Measurements from ENCODE around the gene ASB18. TPM values are rescaled to one million over a fixed set of nuclear protein-coding genes. Genes with fewer than 3 reads are reported as not detected.

Gene ASB18
- total RNA-seq, 2 donors from 2014 or later, result not detected

DNA sequence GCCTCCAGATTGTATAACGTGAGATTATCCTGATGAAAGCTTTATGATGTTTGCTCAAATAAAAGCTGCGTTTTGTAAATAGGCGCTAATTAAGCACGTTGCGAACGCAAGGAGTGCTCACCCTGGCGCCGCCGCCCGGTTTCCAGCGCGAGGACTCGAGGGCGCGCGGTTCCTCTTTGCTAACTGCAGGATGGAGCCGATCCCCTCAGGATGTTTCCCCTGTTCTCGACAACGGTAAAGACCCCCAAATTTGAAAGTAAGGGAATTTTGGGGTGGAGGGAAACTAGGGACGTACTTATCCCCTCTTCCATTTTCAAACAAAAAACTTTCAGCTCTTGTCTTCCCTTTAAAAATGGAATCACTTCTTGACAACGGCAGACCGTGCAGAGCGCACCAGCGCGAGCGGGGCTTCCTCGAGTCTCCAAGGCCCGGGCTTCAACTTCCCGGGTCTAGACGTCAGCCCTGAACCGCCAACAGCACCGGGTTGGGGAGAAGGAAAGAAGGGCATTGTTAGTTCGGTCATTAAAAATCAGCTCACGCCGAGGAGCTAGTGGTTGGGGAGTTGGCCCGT lies 95.0 kb downstream of the ASB18 start:
- H3K4me3 ChIP-seq (ENCODE audit: low read length), result peak overlapping the region; percentile 40
- peaks cover 89% of the 10 kb centered on the region for H3K27me3 Mint-ChIP-seq (ENCODE audit: insufficient read depth)
- 3% methylated on average over 11 to 36 of the region's 36 CpGs for WGBS, 2 experiments (ENCODE audit: insufficient coverage in 1 of 2, insufficient read length in 1 of 2)
- H3K9ac ChIP-seq (ENCODE audit: extremely low read depth, low read length, poor library complexity, severe bottlenecking), result no peak overlapping the region
- peaks cover 27% of the 10 kb centered on the region for H3K4me1 Mint-ChIP-seq
- H3K27ac ChIP-seq (ENCODE audit: low read depth, low read length), result peak overlapping the region; percentile 68
- H3K9me3 ChIP-seq (ENCODE audit: control insufficient read depth, low read length), result no peaks in the 10 kb centered on the region
- no peak overlapping the region for H3K27ac Mint-ChIP-seq
- TF ChIP-seq, protein P1, sequence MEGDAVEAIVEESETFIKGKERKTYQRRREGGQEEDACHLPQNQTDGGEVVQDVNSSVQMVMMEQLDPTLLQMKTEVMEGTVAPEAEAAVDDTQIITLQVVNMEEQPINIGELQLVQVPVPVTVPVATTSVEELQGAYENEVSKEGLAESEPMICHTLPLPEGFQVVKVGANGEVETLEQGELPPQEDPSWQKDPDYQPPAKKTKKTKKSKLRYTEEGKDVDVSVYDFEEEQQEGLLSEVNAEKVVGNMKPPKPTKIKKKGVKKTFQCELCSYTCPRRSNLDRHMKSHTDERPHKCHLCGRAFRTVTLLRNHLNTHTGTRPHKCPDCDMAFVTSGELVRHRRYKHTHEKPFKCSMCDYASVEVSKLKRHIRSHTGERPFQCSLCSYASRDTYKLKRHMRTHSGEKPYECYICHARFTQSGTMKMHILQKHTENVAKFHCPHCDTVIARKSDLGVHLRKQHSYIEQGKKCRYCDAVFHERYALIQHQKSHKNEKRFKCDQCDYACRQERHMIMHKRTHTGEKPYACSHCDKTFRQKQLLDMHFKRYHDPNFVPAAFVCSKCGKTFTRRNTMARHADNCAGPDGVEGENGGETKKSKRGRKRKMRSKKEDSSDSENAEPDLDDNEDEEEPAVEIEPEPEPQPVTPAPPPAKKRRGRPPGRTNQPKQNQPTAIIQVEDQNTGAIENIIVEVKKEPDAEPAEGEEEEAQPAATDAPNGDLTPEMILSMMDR (conservative IDR thresholded peaks at IDR 0.05), result no peak
- H3K4me1 ChIP-seq (ENCODE audit: control insufficient read depth, insufficient read depth, low read length), result peaks cover 10% of the 10 kb centered on the region
- no peaks in the 10 kb centered on the region for H3K9me3 Mint-ChIP-seq
- no peaks in the 10 kb centered on the region for H3K36me3 ChIP-seq (ENCODE audit: control insufficient read depth, insufficient read depth, low read length)
- H3K36me3 Mint-ChIP-seq (ENCODE audit: low read depth), result no peaks in the 10 kb centered on the region
- peak; percentile 76 for DNase-seq
- H3K27me3 ChIP-seq (ENCODE audit: control insufficient read depth, insufficient read depth, low read length, poor library complexity, severe bottlenecking), result peaks cover 100% of the 10 kb centered on the region
- H3K4me3 Mint-ChIP-seq, result no peak overlapping the region

DNA sequence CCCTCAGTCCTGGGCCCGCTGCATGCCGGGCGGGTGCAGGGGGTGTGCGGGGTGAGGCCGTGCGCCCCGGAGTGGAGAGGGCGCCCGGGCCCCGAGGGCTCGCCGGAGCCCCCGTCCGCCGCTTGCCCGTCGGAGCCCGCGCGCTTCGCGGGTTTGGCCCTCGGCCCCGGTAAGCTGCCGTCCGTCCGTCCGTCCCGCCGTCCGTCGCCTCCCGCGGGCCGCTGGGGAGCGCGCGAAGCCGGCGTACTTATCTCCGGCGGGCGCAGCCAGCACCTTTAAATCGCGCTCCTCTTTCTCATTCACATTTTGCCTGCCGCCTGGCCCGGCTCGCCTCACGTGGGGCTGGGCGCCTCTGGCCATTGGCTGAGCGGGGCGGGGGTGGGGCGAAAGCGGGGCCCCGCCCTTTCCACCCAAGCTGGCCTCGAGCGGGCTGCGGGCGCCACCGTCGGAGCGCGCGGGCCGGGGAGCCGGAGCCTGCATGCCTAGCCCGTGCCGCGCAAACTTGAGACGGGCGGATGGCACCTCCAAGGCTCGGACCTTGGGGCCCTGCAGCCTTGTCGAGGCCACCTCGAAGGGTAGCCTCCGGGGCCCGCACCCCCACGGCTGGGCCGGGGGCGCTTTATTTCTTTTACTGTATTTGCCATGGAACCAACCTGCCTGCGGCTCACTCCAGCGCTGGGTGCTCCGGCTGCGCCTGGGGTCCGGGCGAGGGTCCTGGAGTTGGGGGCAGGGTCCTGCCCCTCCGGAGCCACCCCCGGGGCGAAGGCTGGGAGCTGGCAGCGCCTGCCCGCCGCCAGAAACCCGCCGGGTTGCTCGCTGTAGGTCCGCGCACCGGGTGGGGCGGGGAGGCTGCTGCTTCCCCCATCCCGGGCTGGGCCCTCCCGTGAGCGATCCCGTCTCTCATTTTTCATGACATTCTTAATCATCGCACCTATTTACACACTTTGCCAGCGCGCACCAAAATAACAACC lies 95.8 kb downstream of the ASB18 start, which contains the start of gene GBX2:
Gene GBX2 (minus strand): TSS at position 277 of the 971 bp plus-strand sequence. CDS start 415 bp downstream, outside the sequence.
- no peak within 1 kb of the TSS for H3K9ac ChIP-seq (ENCODE audit: extremely low read depth, low read length, poor library complexity, severe bottlenecking)
- H3K4me3 Mint-ChIP-seq, result peak within 1 kb of the TSS; percentile 37
- H3K4me3 ChIP-seq (ENCODE audit: low read length), result peak within 1 kb of the TSS; percentile 60
- peak within 1 kb of the TSS; percentile 38 for H3K27ac ChIP-seq (ENCODE audit: low read depth, low read length)
- H3K27me3 Mint-ChIP-seq (ENCODE audit: insufficient read depth), result peaks cover 87% of the 10 kb centered on the region
- no peak within 1 kb of the TSS for H3K27ac Mint-ChIP-seq
- H3K36me3 ChIP-seq (ENCODE audit: control insufficient read depth, insufficient read depth, low read length), result no peaks in the 10 kb centered on the region
- no peaks in the 10 kb centered on the region for H3K9me3 Mint-ChIP-seq
- H3K9me3 ChIP-seq (ENCODE audit: control insufficient read depth, low read length), result no peaks in the 10 kb centered on the region
- DNase-seq, result peak; percentile 97
- peaks cover 19% of the 10 kb centered on the region for H3K4me1 Mint-ChIP-seq
- H3K36me3 Mint-ChIP-seq (ENCODE audit: low read depth), result no peaks in the 10 kb centered on the region
- H3K4me1 ChIP-seq (ENCODE audit: control insufficient read depth, insufficient read depth, low read length), result peaks cover 4% of the 10 kb centered on the region
- TF ChIP-seq, protein P1 (conservative IDR thresholded peaks at IDR 0.05), result no peak
- H3K27me3 ChIP-seq (ENCODE audit: control insufficient read depth, insufficient read depth, low read length, poor library complexity, severe bottlenecking), result peaks cover 100% of the 10 kb centered on the region
- WGBS, 2 experiments (ENCODE audit: insufficient coverage in 1 of 2, insufficient read length in 1 of 2), result 0 to 1% methylated on average over 9 to 105 of the region's 105 CpGs

DNA sequence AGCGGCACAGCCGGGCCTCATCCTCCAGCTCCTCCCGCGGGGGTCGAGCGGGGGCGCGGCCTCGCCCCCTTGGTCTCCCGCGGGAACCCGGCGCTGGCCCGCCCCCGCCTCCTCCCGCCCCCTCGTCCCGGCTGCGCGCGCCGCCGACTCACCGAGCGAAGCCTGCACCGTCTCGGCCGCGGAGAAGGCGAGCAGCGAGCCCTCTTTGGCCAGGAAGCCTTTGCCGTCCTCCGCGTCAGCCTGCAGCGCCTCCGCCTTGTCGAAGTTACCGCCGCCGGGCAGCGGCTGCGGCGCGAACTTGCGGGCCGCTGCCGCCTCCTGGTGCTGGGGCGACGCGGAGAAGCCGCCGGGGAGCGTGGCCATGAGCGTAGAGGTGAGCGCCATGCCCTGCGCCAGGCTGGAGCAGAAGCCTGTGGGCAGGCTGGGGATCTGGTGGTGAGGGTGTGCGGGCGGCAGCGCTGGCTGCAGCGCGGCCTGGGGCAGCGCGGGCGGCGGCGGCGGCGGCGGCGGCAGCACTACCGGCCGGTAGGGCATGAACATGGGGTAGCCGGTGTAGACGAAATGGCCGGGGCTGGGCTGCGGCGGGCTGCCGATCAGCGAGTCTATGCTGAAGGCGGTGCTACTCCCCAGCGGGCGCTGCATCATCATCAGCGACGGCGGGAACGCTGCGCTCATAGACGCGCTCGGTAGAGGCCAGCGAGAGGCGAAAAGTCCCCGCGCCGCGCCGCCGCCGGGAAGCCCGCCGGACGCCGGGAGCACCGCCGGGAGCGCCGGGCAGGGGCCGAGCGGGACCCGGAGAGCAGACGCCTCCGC lies 96.7 kb downstream of the ASB18 start:
- Histone ChIP-seq H3K4me1 (ENCODE audit: control insufficient read depth, insufficient read depth, low read length) (peaks cover 4% of the 10 kb centered on the region), H3K27me3 (ENCODE audit: control insufficient read depth, insufficient read depth, low read length, poor library complexity, severe bottlenecking) (peaks cover 100% of the 10 kb centered on the region), H3K36me3 (ENCODE audit: control insufficient read depth, insufficient read depth, low read length) (no peaks in the 10 kb centered on the region), H3K9ac (ENCODE audit: extremely low read depth, low read length, poor library complexity, severe bottlenecking) (no peak overlapping the region), H3K9me3 (ENCODE audit: control insufficient read depth, low read length) (no peaks in the 10 kb centered on the region), H3K27ac (ENCODE audit: low read depth, low read length) (peak overlapping the region; percentile 38), H3K4me3 (ENCODE audit: low read length) (peak overlapping the region; percentile 60)
- TF ChIP-seq, protein P1 (conservative IDR thresholded peaks at IDR 0.05), result peak; percentile 54
- no peaks in the 10 kb centered on the region for H3K9me3 Mint-ChIP-seq
- peaks cover 19% of the 10 kb centered on the region for H3K4me1 Mint-ChIP-seq
- H3K36me3 Mint-ChIP-seq (ENCODE audit: low read depth), result no peaks in the 10 kb centered on the region
- peak overlapping the region; percentile 37 for H3K4me3 Mint-ChIP-seq
- WGBS, 2 experiments (ENCODE audit: insufficient coverage in 1 of 2, insufficient read length in 1 of 2), result 0% methylated on average over 5 to 112 of the region's 112 CpGs
- peaks cover 88% of the 10 kb centered on the region for H3K27me3 Mint-ChIP-seq (ENCODE audit: insufficient read depth)
- DNase-seq, result peak; percentile 83
- H3K27ac Mint-ChIP-seq, result no peak overlapping the region

Measured in endodermal cell (in vitro differentiated cells).